ENCODE measurements around the gene CORIN.
A peak's percentile ranks its signal among the peaks of the same experiment; 100 is the strongest.
"Not testable (repeated sequence)": the region's sequence is repeated elsewhere in the genome, so short reads cannot be mapped to it uniquely, and the experiment has no call there.

The CORIN gene

DNA sequence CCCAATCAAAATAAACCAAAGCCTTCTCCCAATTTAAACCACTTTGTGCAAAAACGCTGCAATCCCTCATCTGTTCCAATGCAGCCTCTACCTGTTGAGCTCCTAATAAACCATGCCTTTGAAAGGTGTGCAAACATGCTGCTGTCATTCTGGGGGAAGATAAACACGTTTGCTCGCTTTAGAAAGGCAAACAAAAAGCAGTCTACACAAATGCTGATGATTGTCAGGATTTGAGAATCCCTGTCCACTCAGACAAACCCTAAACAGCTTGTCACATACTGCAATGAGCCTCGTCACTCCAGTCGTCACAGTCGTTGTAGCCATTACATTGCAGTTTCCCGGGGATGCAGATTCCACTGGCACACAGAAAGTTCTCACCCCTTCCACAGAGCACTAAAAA, 145.2 kb downstream of the CORIN start:
- H3F3A ChIP-seq (ENCODE audit: low read depth), result no peaks in the 10 kb centered on the region
- H3K9me3 ChIP-seq (ENCODE audit: insufficient read depth, low read depth, low read length), result no peaks in the 10 kb centered on the region
- no peak overlapping the region for H3K4me2 ChIP-seq (ENCODE audit: low read depth, low read length, poor library complexity, severe bottlenecking)
- H3K9me2 ChIP-seq (replicated peaks; ENCODE audit: low read depth, low read length), result no peaks in the 10 kb centered on the region
- H3K4me3 ChIP-seq (ENCODE audit: low read length, poor library complexity, severe bottlenecking), result no peak overlapping the region
- no peaks in the 10 kb centered on the region for H3K4me1 ChIP-seq (ENCODE audit: insufficient read depth, low read length, poor library complexity, severe bottlenecking)
- H2AFZ ChIP-seq (ENCODE audit: low read length), result no peak overlapping the region
- no peaks in the 10 kb centered on the region for H4K20me1 ChIP-seq (ENCODE audit: insufficient read depth, low read length, poor library complexity, severe bottlenecking)
- no peaks in the 10 kb centered on the region for H3K36me3 ChIP-seq (ENCODE audit: insufficient read depth, low read length)
- H3K79me2 ChIP-seq (ENCODE audit: insufficient read depth, low read length), result no peaks in the 10 kb centered on the region
- H3K27me3 ChIP-seq (ENCODE audit: insufficient read depth, low read length, poor library complexity, severe bottlenecking), result no peaks in the 10 kb centered on the region
- TF ChIP-seq EZH2phosphoT487 (IDR thresholded peaks at IDR 0.05; ENCODE audit: borderline replicate concordance) (no peak), CTCF (conservative IDR thresholded peaks at IDR 0.05; ENCODE audit: low read length) (no peak)
- H3K9ac ChIP-seq (ENCODE audit: low read depth, low read length, poor library complexity, severe bottlenecking), result no peak overlapping the region

DNA sequence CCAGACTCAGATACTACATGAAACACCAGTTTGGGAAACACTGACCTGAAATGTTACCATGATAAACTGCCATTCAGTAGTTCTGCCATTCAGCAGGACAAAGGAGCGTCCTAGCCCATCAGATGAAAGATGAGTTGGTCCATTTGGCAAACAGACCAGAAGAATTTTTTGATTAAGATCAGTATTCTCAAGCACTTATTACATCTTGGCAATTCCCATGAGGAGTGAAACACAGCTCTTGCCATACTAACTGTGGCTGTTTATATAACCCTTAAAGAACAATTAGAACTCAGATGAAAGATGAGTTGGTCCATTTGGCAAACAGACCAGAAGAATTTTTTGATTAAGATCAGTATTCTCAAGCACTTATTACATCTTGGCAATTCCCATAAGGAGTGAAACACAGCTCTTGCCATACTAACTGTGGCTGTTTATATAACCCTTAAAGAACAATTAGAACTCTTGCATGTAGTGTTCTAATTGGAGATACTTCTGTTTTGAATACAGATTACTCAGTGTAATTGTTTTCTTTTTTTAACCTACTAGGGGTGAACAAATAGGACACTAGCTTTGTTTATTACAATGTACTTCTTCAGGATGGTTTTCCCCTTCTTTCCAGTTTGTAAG, 146.0 kb downstream of the CORIN start:
- H3K4me2 ChIP-seq (ENCODE audit: low read depth, low read length, poor library complexity, severe bottlenecking); H3K9ac ChIP-seq (ENCODE audit: low read depth, low read length, poor library complexity, severe bottlenecking); H3K9me3 ChIP-seq (ENCODE audit: insufficient read depth, low read depth, low read length); H3K4me3 ChIP-seq (ENCODE audit: low read length, poor library complexity, severe bottlenecking); H3K9me2 ChIP-seq (replicated peaks; ENCODE audit: low read depth, low read length); H2AFZ ChIP-seq (ENCODE audit: low read length); H3K27me3 ChIP-seq (ENCODE audit: insufficient read depth, low read length, poor library complexity, severe bottlenecking); H3F3A ChIP-seq (ENCODE audit: low read depth); H3K36me3 ChIP-seq (ENCODE audit: insufficient read depth, low read length); H3K4me1 ChIP-seq (ENCODE audit: insufficient read depth, low read length, poor library complexity, severe bottlenecking); H4K20me1 ChIP-seq (ENCODE audit: insufficient read depth, low read length, poor library complexity, severe bottlenecking); H3K79me2 ChIP-seq (ENCODE audit: insufficient read depth, low read length): not testable (repeated sequence)

DNA sequence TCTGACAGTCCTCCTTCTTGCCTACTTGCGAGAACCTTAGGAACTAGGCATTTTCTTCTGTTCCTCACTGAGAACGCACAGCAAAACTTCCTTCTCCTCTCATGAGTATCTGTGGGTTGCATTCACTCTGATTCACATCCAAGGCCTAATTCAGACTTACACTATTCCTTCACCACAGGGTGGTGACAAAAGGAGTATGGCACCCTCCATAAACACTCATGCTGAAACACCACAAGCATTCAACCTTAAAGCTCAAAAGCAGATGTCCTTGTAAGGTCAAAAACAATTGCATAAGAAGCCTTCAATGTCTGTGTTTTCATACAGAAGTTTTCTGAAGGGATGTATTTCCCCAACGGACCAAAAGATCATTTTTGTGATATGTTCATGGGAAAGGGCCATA, 147.3 kb downstream of the CORIN start:
- TF ChIP-seq EZH2phosphoT487 (IDR thresholded peaks at IDR 0.05; ENCODE audit: borderline replicate concordance) (no peak), CTCF (conservative IDR thresholded peaks at IDR 0.05; ENCODE audit: low read length) (no peak)
- H3K79me2 ChIP-seq (ENCODE audit: insufficient read depth, low read length), result no peaks in the 10 kb centered on the region

DNA sequence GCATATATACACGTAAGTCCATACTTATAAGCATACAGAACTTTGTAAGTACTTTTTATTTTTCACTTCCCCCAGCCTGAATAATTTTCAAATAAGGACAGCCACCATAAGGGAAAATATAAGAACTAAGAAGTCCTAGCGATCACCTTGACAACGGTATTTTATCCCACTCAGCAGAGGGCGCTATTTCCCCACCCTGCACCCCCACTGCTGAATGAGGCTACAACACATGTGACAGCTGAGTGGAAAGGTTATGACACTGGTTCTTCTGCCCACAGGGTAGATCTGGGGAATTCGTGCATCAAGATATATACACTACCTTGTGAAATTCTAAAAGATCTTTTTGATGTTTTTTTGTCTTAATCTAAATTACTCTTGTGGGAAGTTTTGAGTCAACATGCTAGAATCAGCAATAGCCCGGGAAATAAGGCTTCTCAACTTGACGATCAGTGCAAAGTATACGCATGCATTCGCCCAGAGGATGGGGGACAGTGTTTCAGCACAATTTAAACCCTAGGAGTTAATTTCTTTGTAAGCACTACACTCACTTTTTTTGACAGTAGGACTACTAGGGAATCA, 151.5 kb downstream of the CORIN start:
- Histone ChIP-seq H3K4me1 (ENCODE audit: insufficient read depth, low read length, poor library complexity, severe bottlenecking) (no peaks in the 10 kb centered on the region), H2AFZ (ENCODE audit: low read length) (no peak overlapping the region), H3K4me3 (ENCODE audit: low read length, poor library complexity, severe bottlenecking) (no peak overlapping the region), H3K4me2 (ENCODE audit: low read depth, low read length, poor library complexity, severe bottlenecking) (no peak overlapping the region), H3K36me3 (ENCODE audit: insufficient read depth, low read length) (no peaks in the 10 kb centered on the region), H3K9me2 (replicated peaks; ENCODE audit: low read depth, low read length) (no peaks in the 10 kb centered on the region), H3K79me2 (ENCODE audit: insufficient read depth, low read length) (no peaks in the 10 kb centered on the region), H3K9me3 (ENCODE audit: insufficient read depth, low read depth, low read length) (no peaks in the 10 kb centered on the region), H4K20me1 (ENCODE audit: insufficient read depth, low read length, poor library complexity, severe bottlenecking) (no peaks in the 10 kb centered on the region), H3K27me3 (ENCODE audit: insufficient read depth, low read length, poor library complexity, severe bottlenecking) (no peaks in the 10 kb centered on the region), H3F3A (ENCODE audit: low read depth) (no peaks in the 10 kb centered on the region), H3K9ac (ENCODE audit: low read depth, low read length, poor library complexity, severe bottlenecking) (no peak overlapping the region)
- TF ChIP-seq EZH2phosphoT487 (IDR thresholded peaks at IDR 0.05; ENCODE audit: borderline replicate concordance) (no peak), CTCF (conservative IDR thresholded peaks at IDR 0.05; ENCODE audit: low read length) (peak; percentile 98)

More for the DNA sequence above, 147.3 kb downstream of the CORIN start:
- Histone ChIP-seq H3K4me1 (ENCODE audit: insufficient read depth, low read length, poor library complexity, severe bottlenecking) (no peaks in the 10 kb centered on the region), H3K36me3 (ENCODE audit: insufficient read depth, low read length) (no peaks in the 10 kb centered on the region), H3K9me3 (ENCODE audit: insufficient read depth, low read depth, low read length) (no peaks in the 10 kb centered on the region), H3K27me3 (ENCODE audit: insufficient read depth, low read length, poor library complexity, severe bottlenecking) (no peaks in the 10 kb centered on the region), H3K9me2 (replicated peaks; ENCODE audit: low read depth, low read length) (no peaks in the 10 kb centered on the region), H4K20me1 (ENCODE audit: insufficient read depth, low read length, poor library complexity, severe bottlenecking) (no peaks in the 10 kb centered on the region), H2AFZ (ENCODE audit: low read length) (no peak overlapping the region), H3F3A (ENCODE audit: low read depth) (no peaks in the 10 kb centered on the region), H3K9ac (ENCODE audit: low read depth, low read length, poor library complexity, severe bottlenecking) (no peak overlapping the region), H3K4me3 (ENCODE audit: low read length, poor library complexity, severe bottlenecking) (no peak overlapping the region), H3K4me2 (ENCODE audit: low read depth, low read length, poor library complexity, severe bottlenecking) (no peak overlapping the region)

Data from Loucy (cell line).